DOHH2 (cell line): ENCODE data around the gene PEAK1.

Source experiments
- H3F3A ChIP-seq: fragments of 200-600 bp; sonication (generic), shearing (Covaris generic); 2 replicates; pipeline ENCODE4 v1.6.0; 2016; ENCODE audit warnings: antibody characterized with exemption, mild to moderate bottlenecking; ENCODE audit not compliant: control insufficient read depth, insufficient read depth
- H3K27ac ChIP-seq: fragments of 200-600 bp; sonication (generic); 2 replicates; pipeline ENCODE4 v1.5.1; 2014; ENCODE audit warnings: low read depth, mild to moderate bottlenecking, low read length, moderate library complexity
- H3K27me3 ChIP-seq: fragments of 200-600 bp; sonication (generic); 2 replicates; pipeline ENCODE4 v1.6.1; 2014; ENCODE audit warnings: mild to moderate bottlenecking, low read length, mixed read lengths; ENCODE audit not compliant: control insufficient read depth
- H3K36me3 ChIP-seq: fragments of 200-600 bp; sonication (generic); 2 replicates; pipeline ENCODE4 v1.6.1; 2014; ENCODE audit warnings: mild to moderate bottlenecking, low read length, moderate library complexity, mixed read lengths; ENCODE audit not compliant: control insufficient read depth
- H3K4me1 ChIP-seq: fragments of 200-600 bp; sonication (generic); 2 replicates; pipeline ENCODE4 v1.6.1; 2014; ENCODE audit warnings: mild to moderate bottlenecking, low read length, mixed read lengths; ENCODE audit not compliant: control insufficient read depth
- H3K4me2 ChIP-seq: fragments of 200-600 bp; sonication (generic); 2 replicates; pipeline ENCODE4 v1.6.0; 2014; ENCODE audit warnings: mild to moderate bottlenecking, low read length, moderate library complexity
- H3K4me3 ChIP-seq: fragments of 200-600 bp; sonication (generic); 2 replicates; pipeline ENCODE4 v1.5.1; 2014; ENCODE audit warnings: mild to moderate bottlenecking, low read length, mixed read lengths
- H3K79me2 ChIP-seq: fragments of 200-600 bp; sonication (generic); 2 replicates; pipeline ENCODE4 v1.6.1; 2014; ENCODE audit warnings: mild to moderate bottlenecking, low read length, mixed read lengths; ENCODE audit not compliant: control insufficient read depth
- H3K9me2 ChIP-seq: fragments of 200-600 bp; sonication (generic); replicated peaks from 2 replicates; pipeline ENCODE4 v1.6.1; 2014; ENCODE audit warnings: mild to moderate bottlenecking, low read length, mixed read lengths; ENCODE audit not compliant: control insufficient read depth
- H3K9me3 ChIP-seq: fragments of 200-600 bp; sonication (generic); 2 replicates; pipeline ENCODE4 v1.6.1; 2014; ENCODE audit warnings: antibody characterized with exemption, low read length, mixed read lengths; ENCODE audit not compliant: control insufficient read depth, insufficient read depth
- H4K20me1 ChIP-seq: fragments of 200-600 bp; sonication (generic); 2 replicates; pipeline ENCODE4 v1.6.0; 2014; ENCODE audit warnings: low read depth, mild to moderate bottlenecking, antibody characterized with exemption, low read length, moderate library complexity; ENCODE audit not compliant: control insufficient read depth, insufficient read depth
- CTCF ChIP-seq: fragments of 200-600 bp; sonication (generic); IDR thresholded peaks from one replicate; pipeline ENCODE4 v1.5.1; 2014; ENCODE audit warnings: antibody characterized with exemption, mild to moderate bottlenecking, low read depth, low read length; ENCODE audit not compliant: poor library complexity, severe bottlenecking
- EZH2phosphoT487 ChIP-seq: fragments of 200-600 bp; sonication (generic); IDR thresholded peaks from 2 replicates; pipeline ENCODE4 v1.6.1; 2017; ENCODE audit warnings: borderline replicate concordance, mild to moderate bottlenecking, antibody characterized with exemption, low read length, moderate library complexity, mixed read lengths

Gene PEAK1

GRCh38 chr15:77414789-77415442, 5.0 kb downstream of the PEAK1 start:
- Histone ChIP-seq H3F3A (no peaks in the 10 kb centered on the region), H3K9me2 (no peaks in the 10 kb centered on the region), H4K20me1 (no peaks in the 10 kb centered on the region), H3K4me2 (no peak overlapping the region), H3K27me3 (no peaks in the 10 kb centered on the region), H3K9me3 (no peaks in the 10 kb centered on the region), H3K4me1 (peaks cover 20% of the 10 kb centered on the region), H3K79me2 (peaks cover 45% of the 10 kb centered on the region), H3K27ac (no peak overlapping the region), H3K4me3 (no peak overlapping the region), H3K36me3 (no peaks in the 10 kb centered on the region)
- no peak for TF ChIP-seq EZH2phosphoT487
- TF ChIP-seq CTCF, result no peak

DNA sequence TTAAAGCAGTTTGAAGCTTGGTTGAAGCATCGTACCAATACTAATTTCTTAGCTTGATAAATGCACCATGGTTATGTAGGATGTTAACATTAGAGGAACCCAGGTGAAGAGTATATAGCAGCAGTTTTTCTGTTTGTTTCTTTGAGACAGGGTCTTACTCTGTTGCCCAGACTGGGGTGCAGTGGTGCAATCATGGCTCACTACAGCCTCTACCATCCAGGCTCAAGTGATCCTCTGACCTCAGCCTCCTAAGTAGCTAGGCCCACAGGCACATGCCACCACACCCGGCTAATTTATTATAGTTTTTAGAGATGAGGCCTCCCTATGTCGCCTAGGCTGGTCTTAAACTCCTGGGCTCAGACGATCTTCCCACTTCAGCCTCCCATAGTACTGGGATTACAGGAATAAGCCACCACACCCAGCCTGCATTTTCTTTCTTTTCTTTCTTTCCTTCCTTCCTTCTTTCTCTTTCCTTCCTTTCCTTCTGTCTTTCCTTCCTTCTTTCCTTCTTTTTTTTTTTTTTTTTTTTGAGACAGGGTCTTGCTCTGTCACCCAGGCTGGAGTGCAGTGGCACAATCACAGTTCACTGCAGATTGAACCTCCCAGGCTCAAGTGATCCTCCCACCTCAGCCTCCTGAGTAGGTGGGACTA, 6.1 kb downstream of the PEAK1 start:
- no peak overlapping the region for H3K27ac ChIP-seq
- no peaks in the 10 kb centered on the region for H3K9me3 ChIP-seq
- H3K4me1 ChIP-seq, result peaks cover 23% of the 10 kb centered on the region
- no peak overlapping the region for H3K4me3 ChIP-seq
- H4K20me1 ChIP-seq, result no peaks in the 10 kb centered on the region
- H3F3A ChIP-seq, result no peaks in the 10 kb centered on the region
- H3K27me3 ChIP-seq, result no peaks in the 10 kb centered on the region
- H3K36me3 ChIP-seq, result no peaks in the 10 kb centered on the region
- no peak for TF ChIP-seq CTCF
- no peak for TF ChIP-seq EZH2phosphoT487
- H3K79me2 ChIP-seq, result peaks cover 39% of the 10 kb centered on the region
- H3K4me2 ChIP-seq, result no peak overlapping the region
- no peaks in the 10 kb centered on the region for H3K9me2 ChIP-seq

DNA sequence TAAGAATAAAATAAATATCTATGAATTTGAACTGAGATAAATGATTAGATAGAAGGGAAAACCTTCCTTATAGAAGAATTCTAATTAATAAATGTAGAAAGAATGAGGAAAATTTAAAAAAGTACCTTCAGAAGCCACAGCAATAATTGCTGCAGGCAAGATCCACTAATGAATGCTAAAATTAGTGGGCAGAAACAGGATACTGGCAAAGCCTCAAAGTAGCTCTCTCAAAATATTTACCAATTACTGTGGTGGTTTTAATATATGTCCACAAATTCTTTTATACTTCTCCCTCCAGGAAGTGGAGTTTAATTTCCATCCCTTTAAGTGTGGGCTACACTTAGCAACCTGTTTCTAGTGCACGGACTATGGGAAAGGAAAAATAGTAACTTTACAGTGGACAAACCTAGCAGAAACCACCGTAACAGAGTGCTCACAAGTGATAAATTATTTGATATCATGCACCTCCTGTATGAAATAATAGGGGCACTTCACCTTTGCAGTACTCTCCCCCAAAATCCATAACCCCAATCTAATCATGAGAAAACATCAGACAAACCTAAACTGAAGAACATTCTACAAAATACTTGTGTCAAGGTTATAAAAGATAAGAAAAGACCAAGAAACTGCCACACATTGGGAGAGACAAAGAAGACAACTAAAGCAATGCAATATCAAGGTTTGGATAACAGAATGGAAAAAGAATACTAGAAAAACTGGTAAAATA, 6.8 kb downstream of the PEAK1 start:
- TF ChIP-seq CTCF (no peak), EZH2phosphoT487 (no peak)
- Histone ChIP-seq H3K36me3 (no peaks in the 10 kb centered on the region), H3K27me3 (no peaks in the 10 kb centered on the region), H3K4me1 (peaks cover 17% of the 10 kb centered on the region), H3K4me2 (no peak overlapping the region), H4K20me1 (no peaks in the 10 kb centered on the region), H3F3A (no peaks in the 10 kb centered on the region), H3K4me3 (no peak overlapping the region), H3K27ac (no peak overlapping the region), H3K79me2 (peaks cover 32% of the 10 kb centered on the region), H3K9me3 (no peaks in the 10 kb centered on the region), H3K9me2 (no peaks in the 10 kb centered on the region)
